ENCODE measurements around the gene SH3BP2. TPM values are rescaled to one million over a fixed set of nuclear protein-coding genes. Genes with fewer than 3 reads are reported as not detected.

Gene SH3BP2
- total RNA-seq, 3 donors from 2014 or later: 40.5 to 74.8 (median 59.3) TPM

- Histone ChIP-seq H3K9me3 (no peaks in the 10 kb centered on the region), H3K4me1 (no peaks in the 10 kb centered on the region), H3K4me3 (no peak overlapping the region), H3K27me3 (no peaks in the 10 kb centered on the region), H3K27ac (no peak overlapping the region), H3K36me3 (no peaks in the 10 kb centered on the region)
- DNase-seq (ENCODE audit: low spot score in 2 of 2): no peak
- TF ChIP-seq POLR2AphosphoS5 (IDR thresholded peaks at IDR 0.05): no peak
- TF ChIP-seq, protein P1, sequence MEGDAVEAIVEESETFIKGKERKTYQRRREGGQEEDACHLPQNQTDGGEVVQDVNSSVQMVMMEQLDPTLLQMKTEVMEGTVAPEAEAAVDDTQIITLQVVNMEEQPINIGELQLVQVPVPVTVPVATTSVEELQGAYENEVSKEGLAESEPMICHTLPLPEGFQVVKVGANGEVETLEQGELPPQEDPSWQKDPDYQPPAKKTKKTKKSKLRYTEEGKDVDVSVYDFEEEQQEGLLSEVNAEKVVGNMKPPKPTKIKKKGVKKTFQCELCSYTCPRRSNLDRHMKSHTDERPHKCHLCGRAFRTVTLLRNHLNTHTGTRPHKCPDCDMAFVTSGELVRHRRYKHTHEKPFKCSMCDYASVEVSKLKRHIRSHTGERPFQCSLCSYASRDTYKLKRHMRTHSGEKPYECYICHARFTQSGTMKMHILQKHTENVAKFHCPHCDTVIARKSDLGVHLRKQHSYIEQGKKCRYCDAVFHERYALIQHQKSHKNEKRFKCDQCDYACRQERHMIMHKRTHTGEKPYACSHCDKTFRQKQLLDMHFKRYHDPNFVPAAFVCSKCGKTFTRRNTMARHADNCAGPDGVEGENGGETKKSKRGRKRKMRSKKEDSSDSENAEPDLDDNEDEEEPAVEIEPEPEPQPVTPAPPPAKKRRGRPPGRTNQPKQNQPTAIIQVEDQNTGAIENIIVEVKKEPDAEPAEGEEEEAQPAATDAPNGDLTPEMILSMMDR (IDR thresholded peaks at IDR 0.05): no peak
- no peak for TF ChIP-seq POLR2A (IDR thresholded peaks at IDR 0.05)
- intact Hi-C loops (cut with DNase I; ENCODE audit: low total_unique reads): no loop called here
These were observed 88.5 kb downstream of the SH3BP2 start for GRCh38 chr4:2881431-2881830.

- no peak for DNase-seq (ENCODE audit: low spot score in 2 of 2)
- Histone ChIP-seq H3K36me3 (no peaks in the 10 kb centered on the region), H3K27me3 (no peaks in the 10 kb centered on the region), H3K4me1 (no peaks in the 10 kb centered on the region), H3K4me3 (no peak overlapping the region), H3K9me3 (no peaks in the 10 kb centered on the region), H3K27ac (no peak overlapping the region)
- intact Hi-C loops (cut with DNase I; ENCODE audit: low total_unique reads): no loop called here
- TF ChIP-seq, protein P1 (IDR thresholded peaks at IDR 0.05): no peak
- TF ChIP-seq POLR2A (IDR thresholded peaks at IDR 0.05) (no peak), POLR2AphosphoS5 (IDR thresholded peaks at IDR 0.05) (no peak)
These were observed 89.5 kb downstream of the SH3BP2 start for GRCh38 chr4:2882341-2882740.

DNA sequence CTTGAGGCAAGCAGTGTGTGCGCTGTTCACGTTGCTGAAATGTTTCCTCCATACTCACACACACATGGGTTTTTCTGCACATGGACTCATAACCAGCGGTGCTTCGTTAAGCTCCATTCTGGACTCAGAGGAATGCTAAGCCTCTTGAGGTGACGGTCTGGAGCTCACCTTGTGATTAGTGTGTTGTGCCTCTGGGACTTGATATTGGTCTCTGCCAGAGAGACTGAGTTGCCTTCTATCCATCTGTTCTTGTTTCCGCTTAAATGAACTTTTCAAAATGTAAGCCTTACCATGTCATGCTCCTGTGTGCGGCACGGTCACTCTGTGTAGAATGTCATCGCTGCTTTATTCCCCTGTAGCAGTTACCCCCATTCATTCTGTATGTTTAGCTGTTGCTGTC, 93.3 kb downstream of the SH3BP2 start:
- H3K9me3 ChIP-seq: no peaks in the 10 kb centered on the region
- no peaks in the 10 kb centered on the region for H3K36me3 ChIP-seq
- intact Hi-C loops (cut with DNase I; ENCODE audit: low total_unique reads): no loop called here
- H3K4me3 ChIP-seq: no peak overlapping the region
- TF ChIP-seq, protein P1 (IDR thresholded peaks at IDR 0.05): no peak
- TF ChIP-seq POLR2AphosphoS5 (IDR thresholded peaks at IDR 0.05): no peak
- TF ChIP-seq POLR2A (IDR thresholded peaks at IDR 0.05): no peak
- no peak overlapping the region for H3K27ac ChIP-seq
- no peaks in the 10 kb centered on the region for H3K27me3 ChIP-seq
- no peak for DNase-seq (ENCODE audit: low spot score in 2 of 2)
- no peaks in the 10 kb centered on the region for H3K4me1 ChIP-seq

- Histone ChIP-seq H3K9me3 (no peaks in the 10 kb centered on the region), H3K36me3 (no peaks in the 10 kb centered on the region), H3K27me3 (no peaks in the 10 kb centered on the region), H3K27ac (no peak overlapping the region), H3K4me1 (no peaks in the 10 kb centered on the region), H3K4me3 (no peak overlapping the region)
- intact Hi-C loops (cut with DNase I; ENCODE audit: low total_unique reads): no loop called here
- DNase-seq (ENCODE audit: low spot score in 2 of 2): no peak
- TF ChIP-seq, protein P1 (IDR thresholded peaks at IDR 0.05): no peak
- TF ChIP-seq POLR2AphosphoS5 (IDR thresholded peaks at IDR 0.05) (no peak), POLR2A (IDR thresholded peaks at IDR 0.05) (no peak)
These were observed 93.7 kb downstream of the SH3BP2 start for GRCh38 chr4:2886622-2887021.

DNA sequence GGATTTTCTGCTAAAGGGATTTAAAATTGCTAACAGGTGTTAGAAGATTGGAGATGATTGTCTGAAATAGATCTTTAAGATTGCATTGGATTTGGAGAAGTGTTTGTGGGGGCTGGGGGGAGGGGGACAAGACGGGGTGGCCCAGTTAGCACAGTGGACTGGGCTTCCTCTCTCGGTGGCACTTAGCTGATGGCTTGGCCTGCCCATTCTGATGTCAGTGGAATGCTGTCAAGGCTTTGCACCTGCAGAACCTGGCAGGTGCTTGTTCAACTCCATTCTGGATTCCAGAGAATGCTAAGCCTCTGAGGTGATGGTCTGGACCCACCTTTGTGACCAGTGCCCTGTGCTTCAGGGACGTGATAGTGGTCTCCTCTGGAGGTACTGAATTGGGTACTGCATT, 94.5 kb downstream of the SH3BP2 start:
- intact Hi-C loops (cut with DNase I; ENCODE audit: low total_unique reads): no loop called here
- H3K27ac ChIP-seq: no peak overlapping the region
- H3K4me1 ChIP-seq: no peaks in the 10 kb centered on the region
- H3K27me3 ChIP-seq: no peaks in the 10 kb centered on the region
- DNase-seq (ENCODE audit: low spot score in 2 of 2): no peak
- TF ChIP-seq POLR2A (IDR thresholded peaks at IDR 0.05): no peak
- H3K9me3 ChIP-seq: no peaks in the 10 kb centered on the region
- no peaks in the 10 kb centered on the region for H3K36me3 ChIP-seq
- no peak overlapping the region for H3K4me3 ChIP-seq

DNA sequence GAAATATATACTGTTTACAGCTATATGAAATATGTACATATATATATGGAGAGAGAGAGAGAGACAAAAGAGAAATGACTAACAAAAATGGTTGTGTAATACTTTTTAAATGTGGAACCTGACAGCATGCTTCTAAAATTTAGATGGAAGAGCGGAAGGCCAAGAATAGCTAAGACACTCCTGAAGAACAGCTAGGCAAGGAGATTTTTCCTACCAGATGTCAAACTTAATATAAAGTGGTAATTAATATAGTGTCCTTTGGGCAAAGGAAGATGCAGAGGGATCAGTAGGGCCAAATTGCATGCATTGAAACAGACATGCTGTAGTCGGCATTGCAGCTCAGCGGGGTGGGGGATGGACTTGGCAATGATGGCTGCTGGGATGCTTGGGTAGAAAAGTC, 96.0 kb downstream of the SH3BP2 start:
- DNase-seq (ENCODE audit: low spot score in 2 of 2): no peak
- Histone ChIP-seq H3K36me3 (no peaks in the 10 kb centered on the region), H3K27ac (no peak overlapping the region), H3K9me3 (no peaks in the 10 kb centered on the region), H3K27me3 (no peaks in the 10 kb centered on the region), H3K4me3 (no peak overlapping the region), H3K4me1 (no peaks in the 10 kb centered on the region)
- intact Hi-C loops (cut with DNase I; ENCODE audit: low total_unique reads): no loop called here
- TF ChIP-seq POLR2A (IDR thresholded peaks at IDR 0.05) (no peak), POLR2AphosphoS5 (IDR thresholded peaks at IDR 0.05) (no peak)
- TF ChIP-seq, protein P1 (IDR thresholded peaks at IDR 0.05): no peak
